ENCODE results near the gene CCDC28B. TPM values are rescaled to one million over a fixed set of nuclear protein-coding genes. Genes with fewer than 3 reads are reported as not detected.
"Not testable (repeated sequence)": the region's sequence is repeated elsewhere in the genome, so short reads cannot be mapped to it uniquely, and the experiment has no call there.

Gene CCDC28B
- total RNA-seq (10 to 100 TPM in 1 of 5 experiments, 1 to 10 TPM in 4; 6.2 to 39.0 (median 8.7) TPM), polyA plus RNA-seq (10 to 100 TPM; 11.7 to 16.1 TPM), total RNA-seq (10.8 reads per million, percentile 37 among the genes with 10 or more reads in this experiment)

GRCh38 chr1:32200226-32201010 lies at the start of gene CCDC28B:
TSS of gene CCDC28B (plus strand) at chr1:32200595. CDS start at chr1:32201936, 1,341 bp downstream.
- no peaks in the 10 kb centered on the region for H3K9me3 Mint-ChIP-seq
- no peaks in the 10 kb centered on the region for H3K9me3 ChIP-seq (ENCODE audit: control insufficient read depth in 2 of 3, low read length in 3 of 3)
- H3K4me3 ChIP-seq (ENCODE audit: low read length): peak within 1 kb of the TSS; percentile 96
- peaks cover 41 to 73% (median 60%) of the 10 kb centered on the region in 7 donors for H3K4me1 Mint-ChIP-seq
- ChIA-PET POLR2A (interaction anchor here (0.6 to 7.7 kb wide), 17 partner anchors 10 to 450 kb away, joined by 3 to 49 read pairs (median 4); partner anchors contain the start of genes HDAC1, KPNA6, MARCKSL1 and RBBP4), CTCF (interaction anchor here (0.5 to 1.9 kb wide), 5 partner anchors 15 to 200 kb away, joined by 3 to 10 read pairs (median 4); partner anchors contain the start of genes LCK and TXLNA)
- peak; percentile 59 for ATAC-seq
- peaks cover 32 to 35% of the 10 kb centered on the region in 2 donors for H3K4me1 ChIP-seq (ENCODE audit: control insufficient read depth in 2 of 2, insufficient read depth in 2 of 2, low read length in 2 of 2)
- peak; percentile 35 to 71 (median 62) for DNase-seq
- peaks cover 0 to 21% (median 3%) of the 10 kb centered on the region in 5 donors for H3K36me3 Mint-ChIP-seq
- peak within 1 kb of the TSS; percentile 78 to 99 (median 94) for H3K4me3 Mint-ChIP-seq
- peak within 1 kb of the TSS; percentile 72 to 98 (median 91) for H3K27ac Mint-ChIP-seq
- H3K27ac ChIP-seq (ENCODE audit: low read depth, low read length): peak within 1 kb of the TSS; percentile 99
- intact Hi-C loops (cut with micrococcal nuclease): loop anchor here (1.0 to 10.0 kb wide), 17 partner anchors 20 to 556 kb away; partner anchors contain the start of genes BSDC1 (in 2 of the 2), EIF3I (in 2 of the 2), KHDRBS1 (in 2 of the 2) and KPNA6 (in 2 of the 2)
- H3K36me3 ChIP-seq (ENCODE audit: control insufficient read depth in 2 of 3, insufficient read depth in 3 of 3, low read length in 3 of 3): peaks cover 0 to 17% (median 0%) of the 10 kb centered on the region in 3 experiments
- H3K27me3 Mint-ChIP-seq: no peaks in the 10 kb centered on the region
- H3K27me3 ChIP-seq (ENCODE audit: control insufficient read depth in 2 of 2, insufficient read depth in 2 of 2, low read length in 2 of 2): no peaks in the 10 kb centered on the region

- Mint-ChIP-seq H3K4me3 (no peak overlapping the region), H3K36me3 (peaks cover under 1 to 39% (median 38%) of the 10 kb centered on the region in 5 donors), H3K27me3 (no peaks in the 10 kb centered on the region), H3K9me3 (peaks cover 0 to 40% (median 8%) of the 10 kb centered on the region in 11 donors), H3K27ac (no peak overlapping the region), H3K4me1 (peaks cover 5 to 35% (median 23%) of the 10 kb centered on the region in 7 donors)
- DNase-seq (no peak), ATAC-seq (no peak)
- intact Hi-C loops (cut with micrococcal nuclease): no loop called here
- ChIA-PET POLR2A (no interaction called here), CTCF (no interaction called here)
- Histone ChIP-seq H3K4me1 (ENCODE audit: control insufficient read depth in 2 of 2, insufficient read depth in 2 of 2, low read length in 2 of 2) (no peaks in the 10 kb centered on the region), H3K36me3 (ENCODE audit: control insufficient read depth in 2 of 3, insufficient read depth in 3 of 3, low read length in 3 of 3) (peaks cover 0 to 17% (median 0%) of the 10 kb centered on the region in 3 experiments), H3K4me3 (ENCODE audit: low read length) (no peak overlapping the region), H3K27ac (ENCODE audit: low read depth, low read length) (no peak overlapping the region), H3K9me3 (ENCODE audit: control insufficient read depth in 2 of 3, low read length in 3 of 3) (peaks cover 0 to 18% (median 4%) of the 10 kb centered on the region in 3 experiments), H3K27me3 (ENCODE audit: control insufficient read depth in 2 of 2, insufficient read depth in 2 of 2, low read length in 2 of 2) (no peaks in the 10 kb centered on the region)
These were observed 49.5 kb upstream of the CCDC28B start for GRCh38 chr1:32150847-32151246.

GRCh38 chr1:32151319-32151787 lies 49.0 kb upstream of the CCDC28B start:
- Mint-ChIP-seq H3K27ac (peak overlapping the region in 4 of 9 donors; percentile 1 to 60 (median 46)), H3K9me3 (peaks cover 0 to 35% (median 8%) of the 10 kb centered on the region in 11 donors), H3K4me1 (peaks cover 4 to 31% (median 23%) of the 10 kb centered on the region in 7 donors), H3K27me3 (no peaks in the 10 kb centered on the region), H3K36me3 (peaks cover 4 to 39% (median 38%) of the 10 kb centered on the region in 5 donors), H3K4me3 (no peak overlapping the region)
- no peaks in the 10 kb centered on the region for H3K27me3 ChIP-seq (ENCODE audit: control insufficient read depth in 2 of 2, insufficient read depth in 2 of 2, low read length in 2 of 2)
- CTCF ChIA-PET: no interaction called here
- peaks cover 0 to 18% (median 4%) of the 10 kb centered on the region in 3 experiments for H3K9me3 ChIP-seq (ENCODE audit: control insufficient read depth in 2 of 3, low read length in 3 of 3)
- peaks cover 0 to 22% (median 4%) of the 10 kb centered on the region in 3 experiments for H3K36me3 ChIP-seq (ENCODE audit: control insufficient read depth in 2 of 3, insufficient read depth in 3 of 3, low read length in 3 of 3)
- intact Hi-C loops (cut with micrococcal nuclease): no loop called here
- POLR2A ChIA-PET: no interaction called here
- DNase-seq (no peak), ATAC-seq (no peak)
- H3K4me1 ChIP-seq (ENCODE audit: control insufficient read depth in 2 of 2, insufficient read depth in 2 of 2, low read length in 2 of 2): no peaks in the 10 kb centered on the region
- H3K4me3 ChIP-seq (ENCODE audit: low read length): no peak overlapping the region
- H3K27ac ChIP-seq (ENCODE audit: low read depth, low read length): no peak overlapping the region

GRCh38 chr1:32159189-32159588 lies 41.2 kb upstream of the CCDC28B start:
- DNase-seq (no peak), ATAC-seq (no peak)
- POLR2A ChIA-PET: no interaction called here
- Mint-ChIP-seq H3K4me3 (no peak overlapping the region), H3K4me1 (peaks cover 0 to 14% (median 2%) of the 10 kb centered on the region in 7 donors), H3K27ac (no peak overlapping the region), H3K27me3 (no peaks in the 10 kb centered on the region), H3K36me3 (peaks cover 22 to 63% (median 39%) of the 10 kb centered on the region in 5 donors), H3K9me3 (no peaks in the 10 kb centered on the region)
- Histone ChIP-seq H3K4me1 (ENCODE audit: control insufficient read depth in 2 of 2, insufficient read depth in 2 of 2, low read length in 2 of 2) (no peaks in the 10 kb centered on the region), H3K36me3 (ENCODE audit: control insufficient read depth in 2 of 3, insufficient read depth in 3 of 3, low read length in 3 of 3) (peaks cover 40 to 88% (median 59%) of the 10 kb centered on the region in 3 experiments), H3K9me3 (ENCODE audit: control insufficient read depth in 2 of 3, low read length in 3 of 3) (no peaks in the 10 kb centered on the region), H3K4me3 (ENCODE audit: low read length) (no peak overlapping the region), H3K27ac (ENCODE audit: low read depth, low read length) (no peak overlapping the region), H3K27me3 (ENCODE audit: control insufficient read depth in 2 of 2, insufficient read depth in 2 of 2, low read length in 2 of 2) (no peaks in the 10 kb centered on the region)
- intact Hi-C loops (cut with micrococcal nuclease): no loop called here
- CTCF ChIA-PET: no interaction called here

GRCh38 chr1:32163405-32163804 lies 37.0 kb upstream of the CCDC28B start:
- no peak for DNase-seq
- peaks cover 0 to 4% (median under 1%) of the 10 kb centered on the region in 7 donors for H3K4me1 Mint-ChIP-seq
- ChIA-PET POLR2A (interaction anchor here (0.8 kb wide), 1 partner anchor 9 kb away, joined by 3 read pairs; no protein-coding TSS in a partner anchor), CTCF (no interaction called here)
- peaks cover 10 to 49% (median 27%) of the 10 kb centered on the region in 5 donors for H3K36me3 Mint-ChIP-seq
- Histone ChIP-seq H3K36me3 (ENCODE audit: control insufficient read depth in 2 of 3, insufficient read depth in 3 of 3, low read length in 3 of 3) (peaks cover 34 to 89% (median 49%) of the 10 kb centered on the region in 3 experiments), H3K4me3 (ENCODE audit: low read length) (no peak overlapping the region), H3K4me1 (ENCODE audit: control insufficient read depth in 2 of 2, insufficient read depth in 2 of 2, low read length in 2 of 2) (no peaks in the 10 kb centered on the region), H3K27me3 (ENCODE audit: control insufficient read depth in 2 of 2, insufficient read depth in 2 of 2, low read length in 2 of 2) (no peaks in the 10 kb centered on the region), H3K9me3 (ENCODE audit: control insufficient read depth in 2 of 3, low read length in 3 of 3) (no peaks in the 10 kb centered on the region), H3K27ac (ENCODE audit: low read depth, low read length) (no peak overlapping the region)
- H3K9me3 Mint-ChIP-seq: no peaks in the 10 kb centered on the region
- no peak for ATAC-seq
- intact Hi-C loops (cut with micrococcal nuclease): no loop called here
- H3K27ac Mint-ChIP-seq: no peak overlapping the region
- no peak overlapping the region for H3K4me3 Mint-ChIP-seq
- no peaks in the 10 kb centered on the region for H3K27me3 Mint-ChIP-seq

GRCh38 chr1:32165633-32166032 lies 34.8 kb upstream of the CCDC28B start:
- Mint-ChIP-seq H3K4me1 (peaks cover 0 to 11% (median 4%) of the 10 kb centered on the region in 7 donors), H3K36me3 (peaks cover 15 to 45% (median 35%) of the 10 kb centered on the region in 5 donors)
- H3K27me3 Mint-ChIP-seq; intact Hi-C loops (cut with micrococcal nuclease); H3K27me3 ChIP-seq (ENCODE audit: control insufficient read depth in 2 of 2, insufficient read depth in 2 of 2, low read length in 2 of 2); H3K9me3 ChIP-seq (ENCODE audit: control insufficient read depth in 2 of 3, low read length in 3 of 3); H3K4me3 Mint-ChIP-seq; DNase-seq; H3K4me1 ChIP-seq (ENCODE audit: control insufficient read depth in 2 of 2, insufficient read depth in 2 of 2, low read length in 2 of 2); H3K27ac ChIP-seq (ENCODE audit: low read depth, low read length); H3K9me3 Mint-ChIP-seq; H3K4me3 ChIP-seq (ENCODE audit: low read length); ATAC-seq; H3K27ac Mint-ChIP-seq: not testable (repeated sequence)
- peaks cover 38 to 86% (median 43%) of the 10 kb centered on the region in 3 experiments for H3K36me3 ChIP-seq (ENCODE audit: control insufficient read depth in 2 of 3, insufficient read depth in 3 of 3, low read length in 3 of 3)
- CTCF ChIA-PET: interaction anchor here (0.6 kb wide), 1 partner anchor 16 kb away, joined by 3 read pairs; no protein-coding TSS in a partner anchor
- POLR2A ChIA-PET: interaction anchor here (0.6 to 1.0 kb wide), 2 partner anchors 12 to 228 kb away, joined by 3 read pairs; no protein-coding TSS in a partner anchor

Measured in naive thymus-derived CD4-positive, alpha-beta T cell (primary cell).